Stimulated activated CD8-positive, alpha-beta memory T cell treated with anti-CD3 and anti-CD28 coated beads, Interleukin-7, amount 100 ng/mL, for 4 hours (primary cell): Measurements from ENCODE around the gene LPCAT3.

Experiments
- DNase-seq, 2 donors: peaks; one replicate each; pipeline ENCODE4 v3.0.0-alpha.2; 2020; ENCODE audit warnings: low read depth in 2 of 2

The LPCAT3 gene

DNA sequence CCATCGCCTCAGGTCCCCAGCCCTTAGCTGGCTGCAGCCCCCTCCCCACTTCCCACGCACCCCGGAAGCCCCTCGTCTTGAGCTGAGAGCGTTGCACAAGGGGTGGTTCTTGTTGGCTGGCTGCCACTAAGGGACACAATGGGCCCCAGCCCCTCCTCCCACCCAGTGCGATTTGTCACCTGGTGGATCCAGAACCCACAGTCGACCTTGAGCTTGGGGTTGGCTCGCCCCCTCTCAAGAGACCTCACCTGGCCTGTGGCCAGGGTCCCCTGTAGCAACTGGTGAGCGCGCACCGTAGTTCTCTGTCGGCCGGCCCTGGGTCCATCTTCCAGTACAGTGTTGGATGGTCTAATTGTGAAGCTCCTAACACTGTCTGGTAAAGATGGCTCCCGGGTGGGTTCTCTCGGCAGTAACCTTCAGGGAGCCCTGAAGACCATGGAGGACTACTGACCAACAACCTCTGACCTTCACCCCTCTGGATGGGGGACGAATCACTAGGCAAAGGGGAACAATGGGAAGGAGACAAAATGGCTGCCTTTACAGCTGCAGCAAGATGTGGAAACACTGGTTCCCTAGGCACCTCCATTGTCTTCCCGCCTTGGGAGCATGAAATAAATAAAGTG lies 54.4 kb downstream of the LPCAT3 start:
- DNase-seq, result no peak

DNA sequence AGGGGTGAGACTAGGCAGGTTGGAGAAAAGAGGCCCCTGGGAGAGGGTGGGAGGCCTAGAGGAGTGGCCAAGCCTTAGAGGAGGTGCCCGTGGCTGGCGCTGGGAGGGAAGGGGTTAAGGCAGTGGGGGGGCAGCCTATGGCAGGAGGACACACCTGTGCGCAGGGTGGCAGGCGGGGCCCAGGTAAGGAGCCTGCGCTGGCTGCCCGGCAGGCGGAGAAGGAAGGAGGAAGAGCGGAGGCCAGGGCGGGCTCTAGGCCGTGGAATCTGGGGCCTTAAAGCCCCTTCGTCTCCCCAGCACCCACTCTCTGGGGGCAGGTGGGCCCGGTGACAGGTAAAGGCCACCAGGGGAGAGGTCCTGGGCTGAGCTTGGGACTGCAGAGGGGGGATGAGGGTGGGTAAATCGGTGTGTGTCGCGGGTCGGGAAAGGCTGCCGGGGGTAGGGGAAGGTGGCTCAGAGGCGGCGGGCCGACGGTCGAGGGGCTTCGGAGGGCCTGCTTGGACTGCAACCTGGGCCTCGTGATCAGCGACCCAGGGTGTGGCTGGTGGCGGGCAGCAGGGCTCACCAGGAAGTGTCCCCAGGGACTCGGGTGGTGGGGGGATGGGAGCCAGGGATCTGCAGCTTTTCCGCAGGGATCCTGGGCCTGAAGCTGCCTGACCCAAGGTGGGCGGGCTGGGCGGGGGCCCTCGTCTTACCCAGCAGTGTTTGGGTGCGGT lies 55.1 kb downstream of the LPCAT3 start:
- no peak for DNase-seq

DNA sequence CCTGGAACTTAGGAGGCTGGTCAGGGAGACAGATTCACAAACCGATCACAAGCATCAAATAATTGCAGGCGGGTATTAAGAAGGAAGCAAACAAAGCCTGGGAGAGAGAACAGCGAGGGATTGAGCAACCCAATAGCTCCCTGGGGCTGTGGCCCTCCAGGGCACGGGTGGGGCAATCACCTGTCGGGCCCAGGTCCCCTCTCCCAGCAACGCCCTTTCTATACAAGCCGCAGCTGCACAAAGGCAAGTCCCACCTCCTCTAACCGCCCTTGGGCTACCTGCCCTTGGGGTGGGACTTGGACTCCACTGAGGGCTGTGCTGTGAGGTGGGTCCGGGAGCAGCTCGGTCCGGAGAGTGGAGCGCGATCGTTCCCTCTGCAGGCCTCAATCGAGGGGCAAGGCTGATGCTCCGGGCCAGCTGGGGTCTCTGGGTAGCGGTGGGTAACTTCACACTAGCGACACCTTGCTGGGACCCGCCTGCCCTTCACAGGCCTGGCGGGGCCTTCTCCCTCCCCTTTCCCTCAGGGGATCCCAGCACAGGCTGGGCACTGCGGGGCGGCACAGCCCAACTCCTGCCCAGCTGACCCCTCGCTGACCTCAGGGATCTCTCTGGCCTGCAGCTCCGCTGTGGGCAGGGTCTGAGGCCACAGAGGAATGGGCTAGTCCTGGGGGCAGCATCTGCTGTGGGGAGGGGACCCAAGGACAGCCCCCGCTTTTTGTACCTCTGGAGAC lies 55.8 kb downstream of the LPCAT3 start:
- no peak for DNase-seq

DNA sequence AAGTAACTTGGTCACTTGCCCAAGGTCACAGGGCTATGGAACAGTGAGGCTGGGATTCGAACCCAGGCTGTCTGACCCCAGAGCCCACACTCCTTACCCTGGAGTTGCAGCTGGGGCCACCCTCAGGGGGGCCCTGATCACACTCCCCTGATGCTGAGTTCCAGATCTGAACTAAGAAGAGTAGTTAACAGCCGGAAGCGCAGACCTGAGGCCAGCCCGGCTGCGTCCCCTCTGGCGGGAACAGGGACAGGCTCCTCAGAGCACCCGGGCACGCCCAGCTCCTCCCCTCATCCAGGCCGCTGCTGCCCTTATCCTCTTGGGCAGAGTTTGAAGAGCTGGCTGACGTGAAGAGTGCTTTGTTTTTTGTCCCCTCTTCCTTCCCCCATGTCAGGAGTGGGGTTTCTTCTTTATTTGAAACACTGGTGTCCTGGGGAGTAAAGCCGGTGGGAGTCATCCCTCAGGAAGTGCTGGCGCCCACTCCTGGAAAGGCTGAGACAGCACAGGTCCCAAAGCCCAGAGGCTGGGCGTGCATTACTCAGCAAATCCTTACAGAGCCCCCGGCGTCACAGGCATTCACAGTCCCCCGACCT lies 56.5 kb downstream of the LPCAT3 start:
- peak in 1 of 2 donors; percentile 49 for DNase-seq

DNA sequence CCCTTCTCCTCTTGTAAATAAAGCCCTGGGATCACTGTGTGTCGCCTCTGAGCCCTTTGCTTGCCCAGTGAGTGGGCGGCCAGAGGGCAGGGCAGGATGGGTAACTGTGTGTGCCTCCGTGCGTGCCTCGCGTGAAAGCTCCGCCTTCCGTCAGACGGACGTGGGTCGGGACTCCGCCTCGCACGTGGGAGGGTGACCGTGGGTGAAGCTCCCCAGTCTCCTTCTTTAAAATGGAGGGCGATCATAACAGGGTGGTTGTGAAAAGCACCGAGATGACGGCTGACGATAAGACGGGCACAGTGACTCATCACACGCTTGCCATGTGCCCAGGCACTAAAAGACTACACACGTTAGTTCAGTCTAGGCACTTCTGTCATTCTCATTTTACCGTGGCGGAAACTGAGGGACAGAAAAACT lies 57.0 kb downstream of the LPCAT3 start:
- peak; percentile 97 for DNase-seq

DNA sequence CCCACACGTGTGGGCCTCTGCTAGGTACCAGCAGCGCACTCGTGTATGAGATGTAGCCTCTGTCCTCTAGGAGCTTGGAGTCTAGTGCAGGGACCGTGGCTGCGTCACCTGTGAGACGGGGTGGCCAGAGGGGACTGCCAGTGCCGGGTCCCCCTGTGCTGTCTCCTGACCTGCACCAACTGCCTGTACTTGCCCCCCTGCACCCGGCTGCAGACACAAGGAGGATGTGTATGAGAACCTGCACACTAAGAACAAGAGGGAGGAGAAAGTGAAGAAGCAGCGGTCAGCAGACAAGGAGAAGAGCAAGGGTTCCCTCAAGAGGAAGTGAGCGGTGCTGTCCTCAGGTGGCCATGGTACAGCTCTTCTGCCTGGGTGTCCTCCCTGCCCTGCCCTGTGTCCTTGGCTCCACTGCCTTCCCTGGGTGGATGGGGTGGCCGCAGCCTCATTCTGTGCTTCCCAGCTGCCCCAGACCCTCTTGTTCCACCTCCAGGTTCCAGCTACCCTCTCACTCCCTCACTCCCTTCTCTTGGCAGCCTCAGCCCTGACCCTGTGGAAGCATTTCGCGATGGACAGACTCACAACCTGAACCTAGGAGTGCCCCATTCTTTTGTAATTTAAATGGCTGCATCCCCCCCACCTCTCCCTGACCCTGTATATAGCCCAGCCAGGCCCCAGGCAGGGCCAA lies 57.5 kb downstream of the LPCAT3 start:
- no peak for DNase-seq

DNA sequence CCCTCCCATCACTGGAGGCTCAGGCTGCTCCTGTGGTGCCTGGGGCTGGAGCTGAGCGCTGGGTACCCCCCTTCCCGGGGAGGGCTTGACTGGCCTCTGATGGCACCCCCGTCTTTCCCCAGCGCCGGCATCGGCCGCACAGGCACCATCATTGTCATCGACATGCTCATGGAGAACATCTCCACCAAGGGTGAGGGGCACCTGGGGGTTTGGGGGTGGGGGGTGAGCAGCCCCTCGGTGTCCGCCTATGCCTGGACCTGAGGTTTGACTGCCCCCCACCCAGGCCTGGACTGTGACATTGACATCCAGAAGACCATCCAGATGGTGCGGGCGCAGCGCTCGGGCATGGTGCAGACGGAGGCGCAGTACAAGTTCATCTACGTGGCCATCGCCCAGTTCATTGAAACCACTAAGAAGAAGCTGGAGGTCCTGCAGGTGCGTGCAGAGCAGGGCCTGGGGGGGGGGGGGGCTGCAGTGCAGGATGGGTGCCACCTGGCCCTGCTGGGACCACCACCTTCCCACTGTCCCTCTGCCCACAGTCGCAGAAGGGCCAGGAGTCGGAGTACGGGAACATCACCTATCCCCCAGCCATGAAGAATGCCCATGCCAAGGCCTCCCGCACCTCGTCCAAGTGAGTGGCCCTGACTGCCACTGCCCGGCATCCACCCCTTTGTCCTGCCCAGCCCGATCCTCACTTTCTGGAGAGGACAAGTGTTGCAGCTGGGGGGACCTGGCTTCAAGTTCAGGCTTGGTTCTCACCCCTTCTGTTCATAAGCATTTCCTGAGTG lies 58.3 kb downstream of the LPCAT3 start:
- DNase-seq, result no peak

DNA sequence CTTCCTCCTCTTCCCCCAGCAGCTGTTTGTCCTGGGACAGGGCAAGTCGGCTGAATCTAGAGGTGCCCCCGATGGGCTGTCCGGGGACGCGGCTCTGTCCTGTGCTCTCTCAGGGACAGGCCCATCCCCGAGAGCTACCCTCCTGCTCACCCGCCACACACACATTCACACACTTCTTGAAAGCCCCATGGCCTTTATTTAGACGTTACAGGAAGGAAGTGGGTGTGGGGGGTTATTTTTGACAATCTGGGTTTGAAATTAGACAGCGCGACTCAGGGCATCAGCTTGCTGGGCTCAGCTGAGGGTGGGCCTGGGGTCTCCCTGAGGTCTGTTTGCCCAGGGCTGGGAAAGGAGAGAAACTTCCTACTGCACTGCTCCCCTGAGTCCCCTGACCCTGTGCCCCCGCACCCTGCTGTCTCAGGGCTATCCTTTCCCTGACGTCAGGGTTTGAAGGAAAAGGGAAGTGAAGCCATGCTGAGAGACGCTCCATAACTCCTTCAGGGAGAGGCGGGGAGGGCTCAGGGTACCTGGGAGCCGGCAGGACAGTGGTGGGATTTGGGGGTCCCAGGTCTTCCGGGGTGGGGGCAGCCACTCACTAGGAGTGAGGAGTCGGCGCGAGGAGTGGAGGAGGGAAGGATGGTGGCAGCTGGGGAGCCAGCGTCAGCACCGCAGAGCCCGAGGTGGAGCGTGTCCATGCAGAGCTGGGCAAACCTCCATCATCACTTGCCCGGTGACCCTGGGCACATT lies 59.0 kb downstream of the LPCAT3 start:
- peak; percentile 63 to 66 for DNase-seq

DNA sequence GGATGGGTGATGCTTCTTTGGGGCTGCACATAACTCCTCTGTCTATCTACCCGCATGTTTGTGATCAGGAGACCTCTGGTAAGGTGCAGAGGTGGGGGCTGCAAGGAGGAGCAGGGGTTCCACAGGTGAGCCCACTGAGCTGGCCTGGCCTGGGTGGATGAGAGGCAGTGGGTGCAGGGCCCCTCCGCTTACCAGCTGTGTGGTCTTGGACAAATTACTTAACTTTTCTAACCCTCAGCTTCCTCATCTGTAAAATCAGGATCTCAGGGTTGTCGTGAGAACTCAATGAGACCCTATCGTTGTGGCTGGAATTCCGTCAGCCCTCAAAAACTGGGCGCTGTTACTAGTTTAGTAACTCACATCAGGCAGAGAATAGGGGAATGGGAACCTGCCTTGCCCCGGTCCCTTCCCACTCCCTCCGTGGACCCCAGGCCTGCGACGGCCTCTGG lies 59.6 kb downstream of the LPCAT3 start:
- DNase-seq, result no peak

DNA sequence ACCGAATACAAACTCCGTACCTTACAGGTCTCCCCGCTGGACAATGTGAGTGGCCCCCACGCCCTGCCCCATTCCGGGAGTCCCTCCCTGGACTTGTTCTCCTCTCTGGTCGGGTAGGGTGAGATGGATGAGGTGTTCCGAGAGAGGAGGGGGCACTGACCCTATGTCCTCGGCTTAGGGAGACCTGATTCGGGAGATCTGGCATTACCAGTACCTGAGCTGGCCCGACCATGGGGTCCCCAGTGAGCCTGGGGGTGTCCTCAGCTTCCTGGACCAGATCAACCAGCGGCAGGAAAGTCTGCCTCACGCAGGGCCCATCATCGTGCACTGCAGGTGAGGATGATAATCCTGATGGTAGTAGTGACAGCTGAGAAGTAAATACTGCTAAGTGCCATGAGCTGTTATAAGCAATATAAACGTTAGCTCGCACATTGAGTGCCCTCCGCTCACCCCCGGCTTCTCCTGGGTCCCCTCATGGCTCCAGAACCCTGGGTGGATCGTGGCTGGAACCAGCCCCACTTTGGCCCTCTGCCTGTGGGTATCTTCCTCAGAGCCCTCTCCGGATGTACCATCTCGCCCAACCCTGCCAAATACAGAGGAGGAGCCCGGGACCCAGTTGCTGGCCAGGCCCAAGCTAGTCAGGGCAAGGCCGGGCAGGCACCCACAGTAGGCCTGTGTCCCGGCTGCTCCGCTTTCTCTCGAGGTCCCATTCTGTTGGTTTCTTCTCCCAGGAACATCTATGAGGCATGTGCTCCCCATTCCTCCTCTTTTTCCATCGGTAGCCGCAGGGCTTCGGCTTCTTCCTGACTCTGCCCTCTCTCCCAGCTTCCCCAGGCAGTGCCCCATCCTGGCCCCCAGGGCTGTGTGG lies 60.3 kb downstream of the LPCAT3 start:
- DNase-seq, result no peak

DNA sequence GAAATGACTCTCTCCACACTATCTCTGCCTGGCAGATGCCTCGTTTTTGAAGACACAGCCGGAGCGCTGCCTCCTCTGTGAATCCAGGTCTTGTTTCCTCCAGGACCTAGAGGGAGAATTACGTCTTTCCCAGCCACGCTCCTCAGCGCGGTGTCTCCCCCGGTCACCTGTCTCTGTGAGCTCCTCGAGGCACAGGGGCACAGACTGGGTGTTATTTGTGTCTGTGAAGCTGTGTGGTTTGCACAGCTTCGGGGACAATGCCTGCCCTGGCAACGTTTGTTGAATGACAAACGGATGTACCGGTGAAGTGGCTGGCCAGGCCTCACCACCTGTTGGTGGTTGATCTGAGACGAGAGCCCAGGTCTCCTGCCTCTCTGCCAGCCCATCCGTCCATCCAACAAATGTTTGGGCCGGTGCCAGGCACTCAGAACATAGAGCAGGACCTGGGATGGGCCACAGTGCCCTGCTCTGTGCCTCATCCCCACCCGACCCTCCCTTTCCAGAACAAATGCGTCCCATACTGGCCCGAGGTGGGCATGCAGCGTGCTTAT lies 61.0 kb downstream of the LPCAT3 start:
- no peak for DNase-seq

DNA sequence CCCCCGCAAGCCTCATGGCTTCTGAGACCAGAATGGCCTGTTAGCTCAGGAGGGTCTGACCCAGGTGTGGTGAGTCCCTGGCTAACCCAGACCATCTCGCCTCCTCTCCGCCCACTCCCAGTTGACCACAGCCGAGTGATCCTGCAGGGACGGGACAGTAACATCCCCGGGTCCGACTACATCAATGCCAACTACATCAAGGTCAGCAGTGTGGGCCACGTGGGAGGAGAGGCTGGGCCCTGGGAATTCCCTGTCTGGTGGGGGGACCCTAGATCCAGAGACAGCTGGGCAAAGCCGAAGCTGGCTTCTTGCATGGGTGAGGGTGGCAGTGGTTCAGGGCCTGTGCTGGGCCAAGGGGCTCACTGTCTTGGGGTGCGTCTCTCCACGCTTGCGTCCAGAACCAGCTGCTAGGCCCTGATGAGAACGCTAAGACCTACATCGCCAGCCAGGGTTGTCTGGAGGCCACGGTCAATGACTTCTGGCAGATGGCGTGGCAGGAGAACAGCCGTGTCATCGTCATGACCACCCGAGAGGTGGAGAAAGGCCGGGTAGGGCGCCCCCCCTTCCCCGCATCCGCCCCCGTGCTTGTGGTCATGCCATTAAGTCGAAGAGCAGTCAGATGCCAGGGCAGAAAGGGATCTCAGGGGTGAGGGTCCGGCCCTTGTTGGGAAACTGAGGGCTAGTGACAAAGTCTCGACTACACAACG lies 62.1 kb downstream of the LPCAT3 start:
- no peak for DNase-seq

DNA sequence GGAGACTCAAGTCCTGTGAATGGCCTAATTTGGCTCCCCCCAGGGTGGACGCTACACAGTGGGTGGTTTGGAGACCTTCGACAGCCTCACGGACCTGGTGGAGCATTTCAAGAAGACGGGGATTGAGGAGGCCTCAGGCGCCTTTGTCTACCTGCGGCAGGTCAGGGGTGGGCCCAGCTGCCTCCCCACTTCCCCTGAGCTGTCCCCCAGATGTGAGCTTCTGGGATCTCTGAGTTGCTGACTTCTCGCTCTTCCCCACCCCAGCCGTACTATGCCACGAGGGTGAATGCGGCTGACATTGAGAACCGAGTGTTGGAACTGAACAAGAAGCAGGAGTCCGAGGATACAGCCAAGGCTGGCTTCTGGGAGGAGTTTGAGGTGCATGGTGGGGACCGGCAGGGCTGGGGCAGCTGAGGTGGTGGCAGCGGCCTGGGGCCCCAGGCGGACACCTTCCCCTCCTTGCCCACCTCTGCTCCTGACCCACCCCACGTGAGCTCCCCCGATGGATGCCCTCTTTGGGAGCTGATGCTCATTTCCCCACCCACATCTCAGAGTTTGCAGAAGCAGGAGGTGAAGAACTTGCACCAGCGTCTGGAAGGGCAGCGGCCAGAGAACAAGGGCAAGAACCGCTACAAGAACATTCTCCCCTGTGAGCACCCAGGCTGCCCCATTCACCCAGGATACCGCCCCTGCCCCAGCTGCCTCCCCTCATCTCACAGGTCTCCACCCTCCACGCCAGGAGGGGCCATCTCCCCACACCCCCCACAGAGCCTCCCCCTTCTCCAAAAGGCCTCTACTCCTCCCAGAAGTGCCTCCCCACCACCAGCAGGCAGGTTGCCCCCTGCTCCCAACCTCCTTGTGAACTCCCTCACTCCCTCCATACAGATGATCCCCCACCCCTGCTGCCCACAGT lies 62.9 kb downstream of the LPCAT3 start:
- no peak for DNase-seq

DNA sequence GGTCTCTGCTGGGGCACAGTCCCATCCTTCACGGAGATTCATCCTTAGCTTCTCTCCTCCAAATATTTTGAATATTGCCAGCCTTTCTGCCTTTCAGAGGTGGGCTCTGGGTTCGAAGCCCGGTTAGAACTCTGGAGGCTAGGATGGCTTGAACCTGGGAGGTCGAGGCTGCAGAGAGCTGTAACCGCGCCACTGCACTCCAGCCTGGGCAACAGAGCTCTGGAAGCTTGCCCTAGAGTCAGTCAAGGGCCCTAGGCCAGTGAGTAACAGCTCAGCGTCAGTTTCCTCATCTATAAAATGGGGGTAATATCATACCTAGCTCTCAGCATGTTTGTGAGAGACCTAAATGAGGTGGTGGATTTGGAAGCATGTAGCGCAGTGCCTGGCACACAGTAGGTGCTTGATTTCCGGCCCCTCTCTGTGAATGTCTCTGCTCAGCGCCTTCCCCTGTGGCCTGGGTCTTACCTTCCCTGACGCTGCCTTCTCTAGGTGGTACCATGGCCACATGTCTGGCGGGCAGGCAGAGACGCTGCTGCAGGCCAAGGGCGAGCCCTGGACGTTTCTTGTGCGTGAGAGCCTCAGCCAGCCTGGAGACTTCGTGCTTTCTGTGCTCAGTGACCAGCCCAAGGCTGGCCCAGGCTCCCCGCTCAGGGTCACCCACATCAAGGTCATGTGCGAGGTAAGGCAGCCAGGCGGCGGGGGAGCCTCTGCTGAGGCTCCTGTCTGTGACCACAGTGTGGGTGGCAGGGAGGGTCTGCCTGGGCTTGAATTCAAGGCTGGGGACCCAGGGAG lies 63.8 kb downstream of the LPCAT3 start:
- DNase-seq, result no peak

DNA sequence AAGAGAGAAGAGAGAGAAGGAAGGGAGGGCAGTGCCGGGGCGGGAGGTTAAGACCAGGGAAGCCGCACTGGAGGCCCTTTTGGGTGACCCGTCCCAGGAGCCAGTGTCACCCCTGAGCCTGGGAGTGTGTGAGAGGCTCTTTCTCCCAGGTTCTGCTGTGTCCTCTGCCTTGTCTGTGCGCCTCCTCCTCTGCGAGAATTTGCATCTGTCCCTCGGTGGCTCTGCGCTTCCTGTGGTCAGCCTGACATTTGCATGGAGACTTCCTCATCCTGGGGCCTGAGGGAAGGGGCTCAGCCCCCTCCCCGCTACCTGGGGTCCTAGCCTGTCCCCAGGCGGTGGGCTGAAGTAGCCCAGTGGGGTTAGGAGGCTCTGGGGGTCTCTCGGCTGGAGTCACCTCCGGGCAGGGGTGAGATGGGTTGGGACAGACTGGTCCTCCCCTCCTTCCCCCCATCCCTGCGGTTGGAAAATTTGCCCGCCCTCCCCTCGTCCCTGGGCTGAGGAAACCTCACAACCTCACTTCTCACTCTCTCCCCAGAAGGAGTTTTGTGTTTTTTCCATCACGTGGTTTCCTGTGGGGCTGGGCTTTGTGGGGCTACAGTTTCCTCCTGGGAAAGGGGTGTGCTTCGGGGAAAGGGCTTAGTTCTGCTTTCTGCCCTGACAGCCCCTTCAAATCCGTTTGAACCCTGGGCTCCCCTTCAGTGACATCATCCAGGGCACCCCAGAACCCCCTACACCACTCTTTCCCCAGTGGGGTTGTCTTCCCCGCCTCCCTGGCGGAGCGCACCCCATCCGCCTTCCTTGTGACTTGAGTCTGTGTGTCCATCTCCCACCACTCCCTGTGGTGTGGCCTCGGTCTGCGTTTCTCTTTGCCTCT lies 64.6 kb downstream of the LPCAT3 start:
- peak; percentile 83 to 93 for DNase-seq
